HG02938 (cell line): ENCODE data around the gene SF3B2.
"Not testable (repeated sequence)": the region's sequence is repeated elsewhere in the genome, so short reads cannot be mapped to it uniquely, and the experiment has no call there.

ENCODE experiments used
- ATAC-seq: cut with Tn5 transposase; IDR thresholded peaks from one replicate; pipeline ENCODE4 v1.9.1; 2021; ENCODE audit warnings: mild to moderate bottlenecking, moderate library complexity; ENCODE audit not compliant: unreplicated experiment

The SF3B2 gene

GRCh38 chr11:66016793-66017177, 35.4 kb upstream of the SF3B2 start:
- ATAC-seq, result no peak

DNA sequence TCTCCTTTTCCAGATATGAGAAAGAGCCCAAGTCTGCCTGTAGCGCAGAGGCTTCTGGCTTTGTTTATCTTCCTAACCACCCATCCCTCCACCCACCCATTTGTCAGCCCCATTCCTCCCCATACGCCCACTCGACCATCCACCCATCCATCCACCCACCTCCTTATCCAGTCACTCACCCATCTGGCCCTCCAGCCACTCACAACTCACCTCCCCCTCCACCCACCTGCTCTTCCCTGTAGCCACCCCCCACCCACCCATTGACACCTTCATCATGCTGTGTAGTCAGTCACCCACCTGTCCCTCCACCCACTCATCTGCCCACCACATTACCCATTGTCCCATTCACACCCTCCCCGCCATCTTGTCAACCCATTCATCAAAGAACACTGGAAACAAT, 34.8 kb upstream of the SF3B2 start:
- no peak for ATAC-seq

DNA sequence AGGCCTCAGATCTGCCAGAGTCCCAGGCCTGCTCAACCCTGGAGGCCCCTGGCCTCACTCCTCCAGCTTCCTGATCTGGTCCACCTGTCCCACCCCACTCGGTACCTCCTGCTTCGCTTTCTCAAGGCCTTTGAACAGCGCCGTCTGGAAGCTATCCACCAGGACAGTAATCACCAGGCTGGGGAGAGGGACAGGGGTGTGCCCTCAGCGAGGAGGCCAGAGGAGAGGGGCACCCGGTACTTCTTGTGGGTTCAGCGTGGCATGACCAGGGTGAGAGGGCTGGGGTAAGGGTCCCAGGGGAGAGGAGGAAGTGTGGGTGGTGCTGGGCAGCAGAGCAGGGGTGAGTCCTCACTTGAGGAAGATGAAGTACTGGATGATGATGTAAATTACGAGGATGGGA, 32.0 kb upstream of the SF3B2 start:
- ATAC-seq, result no peak

DNA sequence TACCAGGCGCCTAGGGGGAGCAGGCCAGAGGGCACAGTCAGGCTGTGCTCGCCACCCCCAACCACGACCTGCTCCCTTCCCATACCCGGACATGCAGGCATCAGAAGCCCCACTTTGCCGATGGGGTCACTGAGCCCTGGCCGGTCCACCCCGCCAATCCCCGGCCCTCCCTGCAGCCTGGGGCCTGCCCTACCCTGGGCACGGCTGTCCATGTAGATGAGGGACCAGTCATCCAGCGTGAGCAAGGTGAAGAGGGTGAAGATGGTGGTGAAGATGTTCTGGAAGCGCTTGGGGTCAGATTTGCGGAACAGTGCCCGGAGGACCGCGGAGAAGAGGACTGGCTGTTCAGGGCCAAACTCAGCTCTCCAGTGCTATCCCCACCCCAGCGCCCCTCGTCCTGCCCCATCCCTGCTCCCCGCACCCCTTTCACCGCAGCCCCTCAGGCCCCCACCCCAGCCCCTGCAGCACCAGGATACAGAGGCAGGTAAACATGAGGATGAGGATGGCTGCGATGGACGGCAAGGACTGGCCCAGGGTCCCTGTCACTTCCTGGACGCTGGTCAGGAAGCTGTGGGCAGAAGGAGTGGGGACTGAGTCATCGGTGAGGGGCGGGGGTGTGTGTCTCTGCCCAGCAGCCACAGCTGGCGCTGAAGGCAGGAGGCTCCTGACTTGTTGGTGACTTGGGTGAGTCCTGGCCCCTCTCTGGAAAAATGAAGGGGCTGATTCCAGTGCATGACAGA, 31.4 kb upstream of the SF3B2 start:
- ATAC-seq, result no peak

DNA sequence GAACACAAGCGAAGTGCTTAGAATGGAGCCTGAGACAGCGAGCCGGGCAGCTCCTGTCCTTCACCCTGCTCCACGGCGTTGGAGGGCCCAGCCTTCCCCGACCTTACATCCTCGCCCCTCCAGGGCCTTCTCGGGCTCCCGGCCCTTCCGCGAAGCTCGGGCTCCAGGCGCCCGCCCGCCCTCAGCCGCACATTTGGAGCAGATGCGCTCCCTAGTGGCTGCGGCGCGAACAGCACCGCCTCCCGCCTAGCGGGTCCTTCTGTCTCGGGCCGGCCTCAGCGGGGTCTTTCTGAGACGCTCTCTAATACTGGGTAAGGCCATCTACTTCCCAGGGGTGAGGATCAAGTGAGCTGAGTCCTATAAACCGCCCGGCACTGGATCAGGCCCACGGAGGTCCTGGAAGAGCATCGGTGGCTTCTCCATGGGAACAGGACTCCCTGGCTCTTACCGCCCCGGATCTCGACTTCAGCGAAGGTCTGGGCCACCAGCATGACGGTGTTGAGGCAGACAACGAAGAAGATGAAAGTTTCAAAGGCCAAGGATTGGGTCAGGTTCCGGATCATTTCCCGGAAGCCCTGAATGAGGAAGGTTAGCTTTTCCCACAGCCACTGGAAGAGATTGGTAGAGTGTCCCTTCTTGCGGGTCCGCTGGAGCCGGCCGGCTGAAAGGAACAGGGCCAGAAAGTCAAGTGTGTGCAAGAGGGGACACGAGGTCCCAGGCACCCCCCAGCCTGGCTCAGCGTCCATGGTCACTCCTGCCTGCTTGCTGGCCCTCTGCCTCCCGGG, 29.6 kb upstream of the SF3B2 start:
- ATAC-seq, result no peak

- ATAC-seq, result not testable (repeated sequence)
These were observed 29.1 kb upstream of the SF3B2 start for GRCh38 chr11:66023186-66023440.

DNA sequence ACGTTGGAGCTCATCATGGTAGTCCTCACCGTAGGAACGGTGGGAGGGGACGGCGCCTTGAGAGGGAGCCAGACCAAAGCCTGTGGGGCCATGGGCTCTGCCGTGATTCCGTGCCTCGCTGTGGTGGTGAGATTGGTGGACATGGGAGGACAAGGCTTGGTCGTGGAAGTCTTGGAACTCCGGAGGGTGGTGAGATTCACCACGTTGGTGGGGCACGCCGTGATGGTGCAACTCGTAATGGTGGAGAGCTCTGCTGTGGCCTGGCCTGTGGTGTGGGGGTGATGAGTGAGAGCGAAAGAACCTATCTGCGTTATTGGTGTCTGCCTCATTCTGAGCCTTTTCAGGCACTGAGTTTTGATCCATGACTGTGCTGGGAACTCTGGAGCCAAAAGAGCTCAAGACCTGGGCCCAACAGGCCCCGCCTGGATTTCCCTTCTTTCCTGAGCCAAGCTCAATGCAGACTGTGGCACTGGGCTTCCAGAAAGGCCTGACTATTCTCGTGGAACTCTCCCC, 26.1 kb upstream of the SF3B2 start, which contains the start of gene CATSPER1:
CATSPER1 (minus strand) TSS at position 463 of the 513 bp plus-strand sequence; CDS start at position 363, 100 bp downstream.
- ATAC-seq, result no peak

DNA sequence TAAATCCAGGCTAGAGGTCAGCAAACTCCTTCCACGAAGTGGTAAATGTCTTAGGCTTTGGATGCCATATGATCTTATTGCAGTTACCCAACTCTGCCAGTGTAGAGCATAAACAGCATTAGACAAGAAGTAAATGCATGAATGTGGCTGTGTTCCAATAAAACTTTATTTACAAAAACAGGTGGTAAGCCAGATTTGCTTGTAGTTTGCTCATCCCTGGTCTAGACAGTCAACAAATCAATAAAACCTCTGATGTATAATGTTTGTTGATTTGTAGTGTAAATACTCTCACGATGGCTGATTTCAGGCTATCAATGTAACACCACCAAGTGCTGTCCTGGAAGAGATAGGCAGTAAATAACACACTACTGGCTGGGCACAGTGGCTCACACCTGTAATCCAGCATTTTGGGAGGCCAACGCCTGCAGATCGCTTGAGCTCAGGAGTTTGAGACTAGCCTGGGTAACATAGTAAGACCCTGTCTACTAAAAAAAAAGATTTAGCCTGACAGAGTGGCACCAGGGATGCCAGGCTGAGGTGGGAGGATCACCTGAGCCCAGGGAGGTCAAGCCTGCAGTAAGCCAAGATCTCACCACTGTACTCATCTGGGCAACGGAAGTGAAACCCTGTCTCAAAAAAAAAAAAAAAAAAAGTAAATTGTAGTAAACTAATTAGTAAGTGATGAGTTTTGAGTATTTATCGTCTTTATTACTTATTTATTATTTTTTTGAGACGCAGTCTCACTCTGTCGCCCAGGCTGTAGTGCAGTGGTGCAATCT, 19.0 kb upstream of the SF3B2 start:
- no peak for ATAC-seq

DNA sequence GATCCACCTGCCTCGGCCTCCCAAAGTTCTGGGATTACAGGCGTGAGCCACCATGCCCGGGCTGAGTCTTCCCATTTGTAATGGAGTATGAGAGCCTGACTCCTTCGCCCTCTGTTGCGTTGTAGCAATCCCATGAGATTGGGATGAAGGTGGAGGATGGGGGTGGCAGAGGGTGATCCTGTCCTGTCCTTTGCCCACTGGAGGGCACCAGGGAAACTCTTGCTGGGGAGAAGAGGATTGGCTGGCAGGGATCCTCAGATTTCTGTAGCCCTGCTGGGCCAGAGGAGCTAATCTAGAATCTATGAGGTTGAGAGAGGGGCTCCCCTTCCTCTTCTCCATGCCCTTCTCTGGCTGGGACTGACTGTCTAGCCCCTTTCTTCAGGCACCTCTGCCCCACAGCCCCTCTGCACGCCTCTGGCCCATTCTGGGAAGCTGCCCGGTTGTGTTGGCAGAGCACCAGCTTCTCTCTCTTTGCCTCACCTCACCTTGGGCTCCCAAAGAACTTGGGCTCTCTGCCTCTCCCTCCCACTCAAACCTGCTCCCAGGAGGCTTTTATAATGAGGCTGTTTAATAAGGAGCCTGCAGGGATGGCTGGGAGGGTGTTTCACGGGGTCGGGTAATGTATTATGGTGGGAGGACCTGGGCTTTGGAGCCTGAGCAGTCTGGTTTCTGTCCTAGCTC, 16.4 kb upstream of the SF3B2 start:
- ATAC-seq, result no peak

DNA sequence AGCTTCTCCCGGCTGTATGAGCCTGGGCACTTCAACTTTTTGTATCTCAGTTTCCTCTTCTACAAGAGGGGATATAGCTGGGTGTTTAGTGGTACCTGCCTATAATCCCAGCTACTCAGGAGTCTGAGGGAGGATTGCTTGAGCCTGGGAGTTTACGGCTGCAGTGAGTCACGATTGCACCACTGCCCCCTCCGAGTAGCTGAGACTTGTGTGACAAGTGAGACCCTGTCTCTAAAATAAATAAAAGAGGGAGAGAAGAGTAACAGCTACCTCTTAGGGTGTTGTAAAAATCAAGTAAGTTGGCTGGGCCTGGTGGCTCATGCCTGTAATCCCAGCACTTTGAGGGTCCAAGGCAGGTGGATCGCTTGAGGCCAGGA, 15.8 kb upstream of the SF3B2 start:
- ATAC-seq, result no peak

GRCh38 chr11:66037327-66037726, 14.8 kb upstream of the SF3B2 start:
- no peak for ATAC-seq

DNA sequence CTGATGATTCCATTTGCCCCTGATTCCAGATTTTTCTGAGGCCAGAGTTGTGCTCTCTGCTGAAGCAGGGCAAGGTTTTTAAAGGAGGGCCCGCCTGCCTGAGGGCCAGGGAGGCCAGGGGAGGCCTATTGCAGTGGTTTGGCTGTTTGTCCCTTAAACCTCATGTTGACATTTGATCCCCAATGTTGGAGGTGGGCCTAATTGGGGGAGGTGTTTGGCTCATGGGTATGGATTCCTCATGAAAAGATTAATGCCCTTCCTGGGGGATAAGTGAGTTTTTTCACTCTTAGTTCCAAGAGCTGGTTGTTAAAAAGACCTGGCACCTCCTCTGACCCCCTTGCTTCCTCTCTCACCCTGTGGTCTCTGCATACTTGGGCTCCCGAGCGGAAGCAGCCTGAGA, 12.4 kb upstream of the SF3B2 start:
- ATAC-seq, result no peak

DNA sequence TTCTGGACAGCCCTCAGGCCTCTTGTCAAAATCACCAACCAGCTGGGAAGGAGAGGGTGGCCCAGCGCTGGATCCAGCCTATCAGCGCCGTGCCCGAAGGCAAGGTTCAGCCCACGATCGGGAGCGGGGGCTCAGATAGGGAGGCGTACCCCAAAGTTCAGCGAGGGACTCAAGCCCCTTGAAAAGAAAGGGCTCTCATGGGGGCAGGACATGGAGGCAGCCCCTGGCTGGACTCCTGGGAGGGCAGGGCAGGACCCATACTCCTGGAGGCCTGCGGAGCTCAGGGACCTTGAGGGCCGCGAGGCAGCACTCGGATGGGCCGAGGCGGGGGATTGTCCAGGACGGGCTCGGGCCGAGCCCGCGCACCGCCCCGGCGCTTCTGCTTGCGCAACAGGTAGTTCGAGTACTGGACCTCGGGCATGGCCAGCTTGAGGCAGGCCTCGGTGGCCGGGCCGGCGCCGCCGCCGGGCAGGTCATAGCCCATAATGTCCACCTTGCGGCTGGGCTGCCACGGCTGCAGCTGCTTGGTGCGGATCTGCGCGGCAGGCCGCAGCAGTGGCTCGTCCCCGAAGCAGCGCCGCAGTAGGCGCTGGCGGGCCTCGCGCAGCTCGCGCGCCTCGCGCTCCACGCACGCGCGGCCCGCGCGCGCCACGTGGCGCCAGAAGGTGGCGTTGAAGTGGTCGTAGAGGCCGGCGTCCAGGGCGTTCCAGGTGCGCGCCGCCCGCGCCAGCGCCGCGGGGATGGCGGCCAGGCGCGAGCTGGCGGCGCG, 9.8 kb upstream of the SF3B2 start:
- no peak for ATAC-seq

DNA sequence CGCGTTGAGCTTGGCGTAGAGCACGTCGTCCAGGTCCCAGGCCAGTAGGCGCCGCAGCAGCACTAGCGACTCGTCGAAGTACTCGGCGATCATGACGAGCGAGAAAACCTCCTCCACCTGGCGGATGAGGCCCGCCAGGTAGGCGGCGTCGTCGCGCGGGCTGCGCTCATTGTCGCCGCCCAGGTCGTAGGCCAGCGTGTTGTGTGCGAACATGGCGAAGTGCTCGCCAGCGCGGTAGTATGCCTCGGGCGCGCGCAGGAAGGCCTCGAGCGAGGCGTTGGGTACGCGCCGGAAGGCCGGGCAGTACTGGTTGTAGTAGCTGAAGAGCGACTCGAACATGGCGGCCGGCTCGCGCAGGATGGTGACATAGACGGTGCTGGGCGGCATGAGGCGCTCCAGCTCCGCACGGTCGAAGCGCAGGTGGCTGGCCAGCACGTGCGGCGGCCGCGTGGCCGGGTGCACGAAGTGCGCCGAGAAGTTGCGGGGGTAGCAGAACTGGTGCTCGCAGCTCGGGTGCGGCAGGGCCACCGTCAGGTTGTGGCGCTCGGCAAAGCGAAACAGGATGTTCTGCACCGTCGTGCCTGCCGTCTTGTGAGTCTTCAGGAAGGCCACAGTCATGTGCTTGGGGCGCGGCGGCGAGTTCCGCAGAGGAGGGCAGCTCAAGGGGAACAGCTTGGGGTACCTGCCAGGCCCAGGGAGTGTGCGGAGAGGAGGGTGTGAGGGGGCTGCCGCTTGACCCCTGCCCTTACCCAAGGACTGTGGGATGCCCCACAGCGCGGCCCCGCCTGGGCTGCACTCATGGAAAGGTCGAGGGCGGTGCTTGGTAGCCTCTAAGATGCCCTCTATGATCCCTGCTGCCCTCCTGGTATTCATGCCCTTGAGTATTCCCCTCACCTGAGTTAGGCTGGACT, 8.9 kb upstream of the SF3B2 start:
- no peak for ATAC-seq

DNA sequence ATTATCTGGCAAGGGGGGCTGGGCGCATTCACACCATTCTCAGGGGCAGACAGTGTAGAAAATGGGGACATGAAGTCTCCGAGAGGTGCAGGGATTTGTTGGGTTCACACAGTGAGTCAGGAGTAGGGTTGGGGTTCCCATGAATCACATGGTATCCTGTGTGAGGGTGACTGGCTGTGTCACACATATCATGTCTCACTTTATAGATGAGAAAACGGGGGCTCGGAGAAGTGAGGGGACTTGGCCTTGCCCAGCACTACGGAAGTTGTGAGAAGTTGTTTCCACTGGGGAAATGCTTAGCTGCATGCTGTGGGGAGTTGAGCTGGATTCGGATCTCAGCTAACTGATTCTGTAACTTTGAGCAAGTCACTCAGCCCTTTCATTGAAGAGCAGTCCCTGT, 7.4 kb upstream of the SF3B2 start:
- ATAC-seq, result no peak

DNA sequence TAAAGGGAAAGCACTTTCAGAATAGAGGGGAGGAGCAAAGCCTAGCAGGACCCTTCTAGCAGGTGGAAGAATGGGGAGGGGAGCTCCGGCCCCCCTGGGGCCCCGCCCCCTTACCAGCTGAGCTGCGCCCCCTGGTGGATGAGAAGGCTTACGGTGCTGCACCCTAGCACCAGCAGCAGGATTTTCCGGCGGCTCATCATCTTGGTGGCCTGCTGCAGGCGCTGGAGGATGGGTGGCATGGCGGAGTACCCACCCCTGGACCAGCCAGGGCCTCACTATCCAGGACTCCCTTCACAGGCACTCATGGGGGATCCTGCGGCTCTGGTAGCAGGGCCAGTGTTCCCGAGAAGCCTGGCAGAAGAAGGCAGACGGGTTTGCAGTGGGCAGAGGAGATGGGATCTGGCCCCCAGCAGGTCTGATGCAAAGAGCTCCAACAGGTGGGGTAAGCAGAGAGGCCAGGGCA, 7.0 kb upstream of the SF3B2 start:
- ATAC-seq, result no peak

DNA sequence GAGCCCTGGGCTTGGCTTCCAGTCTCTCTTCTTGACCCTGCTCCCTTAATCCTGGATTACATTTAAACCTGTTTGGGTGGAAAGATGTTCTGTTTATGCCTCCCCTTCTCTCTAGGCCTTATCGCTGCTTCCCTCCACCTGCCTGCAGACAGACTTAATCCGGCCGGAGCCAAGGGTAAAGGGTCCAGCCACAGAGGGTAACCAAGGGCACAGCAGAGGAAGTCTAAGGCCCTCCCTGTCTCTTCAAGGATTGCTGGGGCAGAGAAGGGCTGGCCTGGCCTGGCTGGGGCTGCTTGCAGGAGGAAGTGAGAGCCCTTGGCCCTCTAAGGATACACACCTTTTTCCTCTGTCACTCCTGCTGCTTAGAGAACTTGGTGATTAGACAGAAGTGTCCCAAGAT, 5.3 kb upstream of the SF3B2 start:
- no peak for ATAC-seq

- ATAC-seq, result no peak
These were observed 4.4 kb upstream of the SF3B2 start for GRCh38 chr11:66047541-66048365.
